ENCODE data around the gene IRF4. TPM values are rescaled to one million over a fixed set of nuclear protein-coding genes. Genes with fewer than 3 reads are reported as not detected.

The IRF4 gene
- total RNA-seq, 3 donors from 2014 or later, result 2.8 to 10.5 (median 4.5) TPM

DNA sequence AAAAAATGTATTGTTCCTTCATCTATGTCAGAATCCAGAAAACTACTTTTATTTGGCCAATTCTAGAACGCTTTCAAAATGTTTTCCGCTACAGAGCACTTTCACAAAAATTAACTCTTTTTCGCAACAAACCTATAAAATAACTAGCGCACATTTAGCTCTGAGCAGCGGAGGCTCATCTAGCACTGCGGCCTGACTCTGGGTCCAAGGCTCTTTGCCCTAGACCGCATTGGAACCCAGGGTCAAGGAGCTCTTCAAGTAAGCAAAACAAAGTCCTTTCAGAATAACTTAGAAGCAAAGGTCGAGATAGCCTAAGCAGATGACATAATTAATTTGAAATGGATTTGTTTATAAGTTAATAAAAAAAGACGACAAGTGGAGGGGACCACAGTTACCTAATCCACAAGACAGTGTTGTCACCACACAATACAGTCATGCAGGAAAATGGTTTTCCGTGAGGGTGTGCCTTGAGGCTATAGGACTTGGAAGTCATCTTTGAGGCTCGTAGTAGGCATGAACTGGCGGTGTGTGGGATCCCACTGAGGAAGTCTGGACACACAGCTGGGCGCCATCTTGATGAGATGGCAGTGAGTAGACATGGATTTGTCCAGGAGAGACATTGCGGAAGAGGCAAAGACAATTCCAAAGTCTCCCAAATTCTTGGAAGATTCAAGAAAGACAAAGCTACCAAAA, 29.2 kb upstream of the IRF4 start:
- Histone ChIP-seq H3K4me3 (no peak overlapping the region), H3K36me3 (ENCODE audit: low read depth) (no peaks in the 10 kb centered on the region), H3K4me1 (ENCODE audit: low read depth) (no peaks in the 10 kb centered on the region), H3K9me3 (peaks cover 51% of the 10 kb centered on the region)
- ATAC-seq, result no peak
- TF ChIP-seq, protein P1, sequence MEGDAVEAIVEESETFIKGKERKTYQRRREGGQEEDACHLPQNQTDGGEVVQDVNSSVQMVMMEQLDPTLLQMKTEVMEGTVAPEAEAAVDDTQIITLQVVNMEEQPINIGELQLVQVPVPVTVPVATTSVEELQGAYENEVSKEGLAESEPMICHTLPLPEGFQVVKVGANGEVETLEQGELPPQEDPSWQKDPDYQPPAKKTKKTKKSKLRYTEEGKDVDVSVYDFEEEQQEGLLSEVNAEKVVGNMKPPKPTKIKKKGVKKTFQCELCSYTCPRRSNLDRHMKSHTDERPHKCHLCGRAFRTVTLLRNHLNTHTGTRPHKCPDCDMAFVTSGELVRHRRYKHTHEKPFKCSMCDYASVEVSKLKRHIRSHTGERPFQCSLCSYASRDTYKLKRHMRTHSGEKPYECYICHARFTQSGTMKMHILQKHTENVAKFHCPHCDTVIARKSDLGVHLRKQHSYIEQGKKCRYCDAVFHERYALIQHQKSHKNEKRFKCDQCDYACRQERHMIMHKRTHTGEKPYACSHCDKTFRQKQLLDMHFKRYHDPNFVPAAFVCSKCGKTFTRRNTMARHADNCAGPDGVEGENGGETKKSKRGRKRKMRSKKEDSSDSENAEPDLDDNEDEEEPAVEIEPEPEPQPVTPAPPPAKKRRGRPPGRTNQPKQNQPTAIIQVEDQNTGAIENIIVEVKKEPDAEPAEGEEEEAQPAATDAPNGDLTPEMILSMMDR (IDR thresholded peaks at IDR 0.05), result no peak
- DNase-seq, result no peak
- intact Hi-C loops (cut with DNase I, micrococcal nuclease), result no loop called here

DNA sequence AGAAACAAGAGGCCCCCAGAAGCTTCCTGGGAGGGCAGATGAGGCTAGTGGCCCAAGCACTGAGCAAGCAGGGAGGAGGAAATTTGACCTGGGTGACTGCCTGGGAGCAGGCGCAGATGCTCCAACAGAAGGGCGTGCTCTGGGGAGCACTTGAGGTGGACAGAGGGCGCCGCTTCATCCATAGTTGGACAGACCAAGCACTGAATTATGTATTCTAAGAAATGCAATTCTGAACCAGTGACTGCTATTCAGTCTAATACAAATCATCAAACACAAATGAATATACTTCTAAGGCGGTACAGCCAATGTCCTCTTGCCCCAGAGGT, 28.7 kb upstream of the IRF4 start:
- Histone ChIP-seq H3K4me3 (no peak overlapping the region), H3K9me3 (peaks cover 54% of the 10 kb centered on the region), H3K36me3 (ENCODE audit: low read depth) (no peaks in the 10 kb centered on the region), H3K4me1 (ENCODE audit: low read depth) (no peaks in the 10 kb centered on the region)
- ATAC-seq, result no peak
- TF ChIP-seq, protein P1 (IDR thresholded peaks at IDR 0.05), result no peak
- DNase-seq, result no peak
- intact Hi-C loops (cut with DNase I, micrococcal nuclease), result no loop called here

DNA sequence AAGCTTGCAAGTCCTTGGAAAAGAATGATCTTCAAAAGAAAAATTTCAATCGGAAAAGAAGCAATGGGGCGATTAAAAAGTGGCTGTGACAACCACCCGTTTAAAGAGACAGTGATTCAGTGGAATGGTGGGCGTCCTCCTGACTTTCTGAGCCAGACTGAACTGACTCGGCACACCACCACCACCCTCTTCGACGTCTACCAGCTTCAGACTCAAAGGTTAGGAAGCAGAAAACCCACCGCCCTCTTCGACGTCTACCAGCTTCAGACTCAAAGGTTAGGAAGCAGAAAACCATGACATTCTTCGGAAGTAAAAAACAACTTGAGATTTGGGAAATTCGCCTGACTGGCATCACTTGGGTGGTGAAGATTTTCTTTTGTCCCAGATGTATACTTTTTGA, 28.3 kb upstream of the IRF4 start:
- intact Hi-C loops (cut with DNase I, micrococcal nuclease), result no loop called here
- TF ChIP-seq, protein P1 (IDR thresholded peaks at IDR 0.05), result no peak
- H3K9me3 ChIP-seq, result peaks cover 55% of the 10 kb centered on the region
- ATAC-seq (no peak), DNase-seq (no peak)
- H3K4me3 ChIP-seq, result no peak overlapping the region
- H3K4me1 ChIP-seq (ENCODE audit: low read depth), result no peaks in the 10 kb centered on the region
- no peaks in the 10 kb centered on the region for H3K36me3 ChIP-seq (ENCODE audit: low read depth)

DNA sequence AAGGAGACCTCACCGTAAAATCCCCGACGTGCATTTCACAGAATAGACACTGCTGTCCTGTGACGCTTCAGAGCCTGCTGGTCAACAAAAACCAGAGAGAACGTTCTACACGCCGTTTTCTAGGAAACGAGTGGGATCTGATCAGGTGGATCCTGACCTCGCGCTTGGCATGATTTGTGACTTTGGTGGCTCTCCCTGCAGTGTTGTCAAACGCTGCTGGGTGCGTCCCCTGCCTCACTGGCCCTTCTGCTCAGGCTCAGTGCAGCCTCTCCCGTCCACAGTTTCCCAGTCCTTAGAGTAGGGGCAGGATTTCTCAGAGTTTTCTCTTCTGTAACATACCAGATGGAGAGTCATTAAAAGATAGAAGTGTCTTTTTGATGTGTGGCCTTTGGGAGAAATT, 27.6 kb upstream of the IRF4 start:
- TF ChIP-seq, protein P1 (IDR thresholded peaks at IDR 0.05), result no peak
- intact Hi-C loops (cut with DNase I, micrococcal nuclease), result no loop called here
- no peaks in the 10 kb centered on the region for H3K36me3 ChIP-seq (ENCODE audit: low read depth)
- ATAC-seq (no peak), DNase-seq (peak in 1 of 3 donors; percentile 14)
- no peaks in the 10 kb centered on the region for H3K4me1 ChIP-seq (ENCODE audit: low read depth)
- peaks cover 54% of the 10 kb centered on the region for H3K9me3 ChIP-seq
- no peak overlapping the region for H3K4me3 ChIP-seq

DNA sequence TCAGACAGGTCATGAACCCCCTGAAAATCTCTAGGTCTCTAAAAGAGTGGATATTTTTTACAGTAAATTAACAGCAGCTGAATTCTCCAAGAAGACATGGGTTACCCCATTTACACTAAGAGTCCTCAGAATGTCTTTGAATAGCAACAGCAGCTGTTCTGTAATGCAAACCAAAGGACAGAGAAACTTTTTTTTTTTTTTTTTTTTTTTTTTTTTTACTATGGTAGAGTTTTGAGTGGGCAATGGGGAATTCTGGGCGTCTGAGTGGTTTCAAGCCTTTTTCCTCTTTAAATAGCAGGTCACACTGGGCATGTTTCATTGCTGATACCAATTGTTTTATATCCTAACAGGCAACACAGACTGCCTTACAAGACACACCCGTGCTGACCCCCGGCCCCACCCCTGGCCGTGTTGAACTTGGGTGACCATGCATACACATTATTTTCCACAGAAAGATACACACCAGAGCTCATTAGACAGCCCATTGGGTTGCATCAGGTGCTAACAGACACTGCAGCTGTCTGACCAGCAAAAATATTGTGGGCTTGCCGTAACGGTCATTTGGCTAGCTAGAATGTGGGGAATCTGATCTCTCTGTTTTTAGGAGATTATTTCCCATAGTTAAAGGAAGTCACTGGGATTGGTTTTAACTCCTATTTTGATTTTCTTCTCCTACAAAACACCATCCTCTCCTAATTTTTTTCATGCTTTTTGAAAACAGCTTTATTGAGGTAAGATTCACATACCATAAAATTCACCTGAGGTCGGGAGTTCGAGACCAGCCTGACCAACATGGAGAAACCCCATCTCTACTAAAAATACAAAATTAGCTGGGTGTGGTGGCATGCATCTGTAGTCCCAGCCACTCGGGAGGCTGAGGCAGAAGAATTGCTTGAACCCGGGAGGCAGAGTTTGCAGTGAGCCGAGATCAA, 26.7 kb upstream of the IRF4 start:
- intact Hi-C loops (cut with DNase I, micrococcal nuclease), result no loop called here
- DNase-seq, result no peak
- Histone ChIP-seq H3K9me3 (peaks cover 56% of the 10 kb centered on the region), H3K36me3 (ENCODE audit: low read depth) (no peaks in the 10 kb centered on the region), H3K4me1 (ENCODE audit: low read depth) (no peaks in the 10 kb centered on the region), H3K4me3 (no peak overlapping the region)
- ATAC-seq, result no peak
- TF ChIP-seq, protein P1 (IDR thresholded peaks at IDR 0.05), result no peak
